HepG2 (cell line): Measurements from ENCODE around the gene TFDP1. TPM values are rescaled to one million over a fixed set of nuclear protein-coding genes. Genes with fewer than 3 reads are reported as not detected.

Experiments used
- ATAC-seq: fragments of 200-7000 bp; cut with Tn5 transposase; 3 replicates; pipeline ENCODE4 v1.9.1; 2020; ENCODE audit warnings: mild to moderate bottlenecking, moderate library complexity
- BruUV-seq: library from RNA; stranded (reverse); fragments of 400-500 nt; replicated peaks from 2 replicates; lab custom pipeline; 2021; lab: Mats Ljungman, UMichigan
- CTCF ChIA-PET: fragments of 300-600 bp; formaldehyde crosslinking; extraction: SDS; loops from one replicate; lab custom pipeline; 2021; ENCODE audit warnings: low total read pairs, inconsistent platforms, low intra/inter-chr PET ratio; lab: Yijun Ruan, JAX
- POLR2A ChIA-PET: fragments of 350-600 bp; sonication (Branson Sonifier 250); formaldehyde crosslinking; loops from one replicate; lab custom pipeline; 2020; ENCODE audit warnings: antibody characterized with exemption, inconsistent platforms; lab: Yijun Ruan, JAX
- DNase-seq: peaks from one replicate; pipeline ENCODE4 v3.0.0-alpha.2; 2015; ENCODE audit warnings: low spot score
- FAIRE-seq: peaks from 3 replicates; lab custom pipeline; 2011; peaks lifted over from hg19 to GRCh38; lab: Jason Lieb, UNC
- H2AFZ ChIP-seq: one replicate; pipeline ENCODE4 v1.6.1; 2011; ENCODE audit warnings: low read length, inconsistent platforms
- H3K27ac ChIP-seq: fragments of 300-600 bp; 3 replicates; pipeline ENCODE4 v1.8.0; 2011; ENCODE audit warnings: mixed run types, mild to moderate bottlenecking, mixed read lengths, low read length, inconsistent platforms; ENCODE audit not compliant: insufficient read depth; ENCODE audit errors: extremely low read length
- H3K27me3 ChIP-seq, 2 experiments: fragments of 200-600 bp in 1 of 2; 2 replicates in 1 of 2; 3 replicates in 1 of 2; pipeline versions ENCODE4 v1.6.0 to v1.8.0; 2011; ENCODE audit warnings: low read length in 2 of 2, mild to moderate bottlenecking in 2 of 2, moderate library complexity in 2 of 2, inconsistent platforms in 1 of 2; ENCODE audit not compliant: insufficient read depth in 2 of 2, control insufficient read depth in 1 of 2
- H3K36me3 ChIP-seq, 2 experiments: fragments of 200-600 bp in 1 of 2; replicated peaks in 1 of 2; 2 replicates in 1 of 2; 3 replicates in 1 of 2; pipeline versions ENCODE4 v1.5.1 to v1.8.0; 2011; ENCODE audit warnings: low read length in 2 of 2, inconsistent platforms in 1 of 2; ENCODE audit not compliant: insufficient read depth in 2 of 2, control insufficient read depth in 1 of 2
- H3K4me1 ChIP-seq: 2 replicates; pipeline ENCODE4 v1.5.1; 2012; ENCODE audit warnings: low read length, inconsistent platforms; ENCODE audit not compliant: insufficient read depth
- H3K4me2 ChIP-seq: 2 replicates; pipeline ENCODE4 v1.6.0; 2011; ENCODE audit warnings: low read depth, low read length, inconsistent platforms
- H3K4me3 ChIP-seq, 3 experiments: fragments of 200-600 bp in 1 of 3; sonication (generic), shearing (Covaris generic) in 1 of 3; replicated peaks in 1 of 3; 2 replicates each; pipeline ENCODE4 v1.5.1; 2011 to 2016; ENCODE audit warnings: low read length in 3 of 3, inconsistent platforms in 2 of 3, low read depth in 2 of 3, mild to moderate bottlenecking in 2 of 3, control low read depth in 1 of 3, mixed read lengths in 1 of 3; ENCODE audit not compliant: insufficient read depth in 1 of 3
- H3K79me2 ChIP-seq: one replicate; pipeline ENCODE4 v1.6.1; 2011; ENCODE audit warnings: low read length, inconsistent platforms; ENCODE audit not compliant: insufficient read depth
- H3K9ac ChIP-seq: 2 replicates; pipeline ENCODE4 v1.6.0; 2011; ENCODE audit warnings: mild to moderate bottlenecking, low read depth, low read length, inconsistent platforms; ENCODE audit not compliant: insufficient read depth
- H3K9me3 ChIP-seq: 2 replicates; pipeline ENCODE4 v1.5.1; 2012; ENCODE audit warnings: mild to moderate bottlenecking, low read length
- H4K20me1 ChIP-seq: 2 replicates; pipeline ENCODE4 v1.6.0; 2011; ENCODE audit warnings: inconsistent platforms, mild to moderate bottlenecking, low read length, moderate library complexity; ENCODE audit not compliant: insufficient read depth
- CEBPB ChIP-seq: IDR thresholded peaks from 2 replicates; pipeline ENCODE4 v1.6.1; 2011; ENCODE audit warnings: low read depth, low read length, improper control_type of control experiment, borderline replicate concordance
- CEBPG ChIP-seq: IDR thresholded peaks from 2 replicates; pipeline ENCODE4 v1.6.1; 2016
- DMAP1 ChIP-seq: IDR thresholded peaks from 2 replicates; pipeline ENCODE4 v1.6.1; 2016
- HMGA1 ChIP-seq: sonication (generic); formaldehyde crosslinking; conservative IDR thresholded peaks from 2 replicates; pipeline ENCODE4 v1.4.0; 2020; ENCODE audit warnings: missing genetic modification reagents
- ISL2 ChIP-seq: sonication (generic); formaldehyde crosslinking; IDR thresholded peaks from 2 replicates; pipeline ENCODE4 v1.5.0; 2020; ENCODE audit warnings: missing genetic modification reagents
- KDM3A ChIP-seq: IDR thresholded peaks from 2 replicates; pipeline ENCODE4 v1.6.1; 2018; ENCODE audit warnings: low read depth, missing compliant biosample characterization
- NAIF1 ChIP-seq: sonication (generic); formaldehyde crosslinking; IDR thresholded peaks from 2 replicates; pipeline ENCODE4 v1.5.0; 2020; ENCODE audit warnings: mild to moderate bottlenecking, missing genetic modification reagents, borderline replicate concordance
- NCOA1 ChIP-seq: sonication (generic); formaldehyde crosslinking; IDR thresholded peaks from 2 replicates; pipeline ENCODE4 v1.9.0; 2021; ENCODE audit warnings: missing genetic modification reagents
- PRPF4 ChIP-seq: fragments of 200-400 bp; formaldehyde crosslinking; IDR thresholded peaks from 2 replicates; pipeline ENCODE4 v1.6.1; 2016; ENCODE audit warnings: low read length, low read depth; ENCODE audit not compliant: poor library complexity, severe bottlenecking
- RAD21 ChIP-seq: fragments of 450-650 bp; formaldehyde crosslinking; IDR thresholded peaks from 2 replicates; pipeline ENCODE4 v1.5.0; 2020; ENCODE audit warnings: mild to moderate bottlenecking
- SOX13 ChIP-seq, 3 experiments: fragments of 450-650 bp in 1 of 3; sonication (generic) in 1 of 3; formaldehyde crosslinking in 1 of 3; IDR thresholded peaks in 2 of 3; conservative IDR thresholded peaks in 1 of 3; 2 replicates each; pipeline versions ENCODE4 v1.5.0 to v1.6.1; 2016 to 2020; ENCODE audit warnings: antibody characterized with exemption in 1 of 3, mild to moderate bottlenecking in 1 of 3, missing compliant biosample characterization in 1 of 3, missing genetic modification reagents in 1 of 3, moderate library complexity in 1 of 3
- THAP11 ChIP-seq: IDR thresholded peaks from 2 replicates; pipeline ENCODE4 v1.6.1; 2016; ENCODE audit warnings: missing biosample characterization, missing genetic modification reagents
- ZMYM3 ChIP-seq: sonication (generic); formaldehyde crosslinking; IDR thresholded peaks from 2 replicates; pipeline ENCODE4 v1.5.1; 2020; ENCODE audit warnings: mild to moderate bottlenecking, missing genetic modification reagents
- ZNF292 ChIP-seq: sonication (generic); formaldehyde crosslinking; IDR thresholded peaks from 2 replicates; pipeline ENCODE4 v1.8.1; 2022; ENCODE audit warnings: mild to moderate bottlenecking, low read depth, missing genetic modification reagents, borderline replicate concordance
- ZNF614 ChIP-seq: IDR thresholded peaks from 2 replicates; pipeline ENCODE4 v1.6.1; 2018; ENCODE audit warnings: missing biosample characterization, missing genetic modification reagents, inconsistent platforms, borderline replicate concordance
- WGBS: methylation state at CpG from one replicate; pipeline ENCODE4 v1.1.6; 2017; ENCODE audit warnings: low lambda C conversion rate; 5-methylcytosine and 5-hydroxymethylcytosine counted together
- in situ Hi-C: cut with HindIII; loops from 2 replicates; pipeline ENCODE4 v1.10.0; 2017; ENCODE audit warnings: low pct_unique_long_range_greater_than_20kb; ENCODE audit not compliant: extremely low pct_ligation_motif_present
- intact Hi-C: fragments of 100-400 bp; cut with micrococcal nuclease; formaldehyde crosslinking; loops from one replicate; pipeline ENCODE4 v1.10.0; 2022; ENCODE audit not compliant: unreplicated experiment
- polyA plus RNA-seq, 8 experiments: library from polyadenylated mRNA; depleted of rRNA in 3 of 8; stranded (reverse) in 7 of 8; unstranded in 1 of 8; fragments of >200 nt; fragmentation: Illumina TruSeq in 4 of 8; extraction: Trizol in 4 of 8; gene quantifications; 2 replicates each; pipeline versions ENCODE4 v1.2.1 to v1.2.3, GENCODE V29; 2011 to 2016; ENCODE audit warnings: low read depth in 4 of 8, missing spikeins in 1 of 8, mixed read lengths in 1 of 8; ENCODE audit not compliant: insufficient read depth in 1 of 8
- total RNA-seq, 5 experiments: library from RNA; depleted of rRNA; stranded (reverse); fragments of >200 nt; fragmentation: Illumina TruSeq; extraction: Trizol; gene quantifications; 2 replicates each; pipeline ENCODE4 v1.2.3, GENCODE V29; 2016; ENCODE audit warnings: low read depth in 1 of 5
- TF ChIP-seq, protein P1 (sequence below): fragments of 450-650 bp; IDR thresholded peaks from 2 replicates; pipeline ENCODE4 v1.6.1; 2016
- TF ChIP-seq, protein P2 (sequence below): sonication (generic); formaldehyde crosslinking; IDR thresholded peaks from 2 replicates; pipeline ENCODE4 v1.5.0; 2020; ENCODE audit warnings: mild to moderate bottlenecking, missing genetic modification reagents

Gene TFDP1
- total and polyA plus RNA-seq, 2 of the 13 experiments (the other 11 are each of a cell fraction or from before 2014, with no cell fraction given): 38.0 to 84.2 TPM

- FAIRE-seq: no peak
- no peak for ATAC-seq
Measured at GRCh38 chr13:113539822-113540221, 44.7 kb upstream of the TFDP1 start.

GRCh38 chr13:113540523-113540922 lies 44.0 kb upstream of the TFDP1 start:
- H3K27me3 ChIP-seq: no peaks in the 10 kb centered on the region
- in situ Hi-C loops: no loop called here
- intact Hi-C loops: no loop called here
- ATAC-seq (no peak), FAIRE-seq (no peak), DNase-seq (no peak)
- peaks cover 6 to 17% of the 10 kb centered on the region in 2 experiments; a peak in 3 of 5 replicates for H3K36me3 ChIP-seq
- H3K4me1 ChIP-seq: peaks cover 22% of the 10 kb centered on the region
- WGBS: 94% methylated on average over 10 of the region's 10 CpGs
- no peaks in the 10 kb centered on the region for H3K9me3 ChIP-seq
- H2AFZ ChIP-seq: no peak overlapping the region
- POLR2A ChIA-PET: no interaction called here
- H3K79me2 ChIP-seq: peaks cover 10% of the 10 kb centered on the region
- CTCF ChIA-PET: no interaction called here
- no peak overlapping the region for H3K4me3 ChIP-seq
- H3K9ac ChIP-seq: no peak overlapping the region
- H4K20me1 ChIP-seq: peaks cover 16% of the 10 kb centered on the region; the same call in 1 of the 2 replicates
- BruUV-seq: no TSS peak
- no peak overlapping the region for H3K4me2 ChIP-seq
- H3K27ac ChIP-seq: no peak overlapping the region
- TF ChIP-seq, protein P1, sequence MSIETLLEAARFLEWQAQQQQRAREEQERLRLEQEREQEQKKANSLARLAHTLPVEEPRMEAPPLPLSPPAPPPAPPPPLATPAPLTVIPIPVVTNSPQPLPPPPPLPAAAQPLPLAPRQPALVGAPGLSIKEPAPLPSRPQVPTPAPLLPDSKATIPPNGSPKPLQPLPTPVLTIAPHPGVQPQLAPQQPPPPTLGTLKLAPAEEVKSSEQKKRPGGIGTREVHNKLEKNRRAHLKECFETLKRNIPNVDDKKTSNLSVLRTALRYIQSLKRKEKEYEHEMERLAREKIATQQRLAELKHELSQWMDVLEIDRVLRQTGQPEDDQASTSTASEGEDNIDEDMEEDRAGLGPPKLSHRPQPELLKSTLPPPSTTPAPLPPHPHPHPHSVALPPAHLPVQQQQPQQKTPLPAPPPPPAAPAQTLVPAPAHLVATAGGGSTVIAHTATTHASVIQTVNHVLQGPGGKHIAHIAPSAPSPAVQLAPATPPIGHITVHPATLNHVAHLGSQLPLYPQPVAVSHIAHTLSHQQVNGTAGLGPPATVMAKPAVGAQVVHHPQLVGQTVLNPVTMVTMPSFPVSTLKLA: no peak
- TF ChIP-seq ZMYM3 (no peak), ZNF292 (no peak), ZNF614 (CRISPR knock-in tag) (no peak), DMAP1 (no peak), PRPF4 (no peak), RAD21 (no peak), NAIF1 (CRISPR knock-in tag) (no peak), SOX13 (IDR thresholded peaks at IDR 0.05) (no peak), SOX13 (CRISPR knock-in tag; conservative IDR thresholded peaks at IDR 0.05 in 1 of 2, IDR thresholded peaks at IDR 0.05 in 1 of 2) (no peak), ISL2 (CRISPR knock-in tag) (no peak)

More at GRCh38 chr13:113539822-113540221, 44.7 kb upstream of the TFDP1 start:
- peaks cover 15% of the 10 kb centered on the region for H3K4me1 ChIP-seq
- POLR2A ChIA-PET: no interaction called here
- H3K4me2 ChIP-seq: no peak overlapping the region
- no peak overlapping the region for H3K9ac ChIP-seq
- no peak for TF ChIP-seq KDM3A (CRISPR knock-in tag)
- TF ChIP-seq NCOA1 (CRISPR knock-in tag): no peak
- TF ChIP-seq CEBPB: peak; percentile 81
- TF ChIP-seq THAP11: no peak
- TF ChIP-seq CEBPG (CRISPR knock-in tag): 0 out of 2 replicates have a peak, but pooled peaks have one; percentile 4
- TF ChIP-seq, protein P2, sequence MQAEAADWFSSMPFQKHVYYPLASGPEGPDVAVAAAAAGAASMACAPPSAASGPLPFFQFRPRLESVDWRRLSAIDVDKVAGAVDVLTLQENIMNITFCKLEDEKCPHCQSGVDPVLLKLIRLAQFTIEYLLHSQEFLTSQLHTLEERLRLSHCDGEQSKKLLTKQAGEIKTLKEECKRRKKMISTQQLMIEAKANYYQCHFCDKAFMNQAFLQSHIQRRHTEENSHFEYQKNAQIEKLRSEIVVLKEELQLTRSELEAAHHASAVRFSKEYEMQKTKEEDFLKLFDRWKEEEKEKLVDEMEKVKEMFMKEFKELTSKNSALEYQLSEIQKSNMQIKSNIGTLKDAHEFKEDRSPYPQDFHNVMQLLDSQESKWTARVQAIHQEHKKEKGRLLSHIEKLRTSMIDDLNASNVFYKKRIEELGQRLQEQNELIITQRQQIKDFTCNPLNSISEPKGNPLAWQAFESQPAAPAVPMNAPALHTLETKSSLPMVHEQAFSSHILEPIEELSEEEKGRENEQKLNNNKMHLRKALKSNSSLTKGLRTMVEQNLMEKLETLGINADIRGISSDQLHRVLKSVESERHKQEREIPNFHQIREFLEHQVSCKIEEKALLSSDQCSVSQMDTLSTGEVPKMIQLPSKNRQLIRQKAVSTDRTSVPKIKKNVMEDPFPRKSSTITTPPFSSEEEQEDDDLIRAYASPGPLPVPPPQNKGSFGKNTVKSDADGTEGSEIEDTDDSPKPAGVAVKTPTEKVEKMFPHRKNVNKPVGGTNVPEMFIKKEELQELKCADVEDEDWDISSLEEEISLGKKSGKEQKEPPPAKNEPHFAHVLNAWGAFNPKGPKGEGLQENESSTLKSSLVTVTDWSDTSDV (CRISPR knock-in tag): no peak
- no peak for TF ChIP-seq HMGA1 (CRISPR knock-in tag)
- H3K27ac ChIP-seq: no peak overlapping the region
- DNase-seq: no peak
- WGBS: 93% methylated on average over 15 of the region's 15 CpGs
- H3K36me3 ChIP-seq: peaks cover 6 to 17% of the 10 kb centered on the region in 2 experiments; a peak in 3 of 5 replicates
- BruUV-seq: no TSS peak
- intact Hi-C loops (no loop called here), in situ Hi-C loops (no loop called here)
- CTCF ChIA-PET: no interaction called here
- no peak overlapping the region for H2AFZ ChIP-seq
- no peaks in the 10 kb centered on the region for H3K27me3 ChIP-seq
- H4K20me1 ChIP-seq: peaks cover 11% of the 10 kb centered on the region; the same call in 1 of the 2 replicates
- H3K79me2 ChIP-seq: peaks cover 9% of the 10 kb centered on the region
- no peak overlapping the region for H3K4me3 ChIP-seq
- no peaks in the 10 kb centered on the region for H3K9me3 ChIP-seq
